Lower lobe of right lung (tissue), 2 donors: ENCODE results near the gene ST14. TPM values are rescaled to one million over a fixed set of nuclear protein-coding genes. Genes with fewer than 3 reads are reported as not detected.

Experiments
- ATAC-seq, 2 donors: fragments of 200-7000 bp; cut with Tn5 transposase; one replicate each; pipeline ENCODE4 v1.9.1; 2020 to 2022; ENCODE audit warnings: mild to moderate bottlenecking in 2 of 2, moderate library complexity in 2 of 2
- DNase-seq: peaks from one replicate; pipeline ENCODE4 v3.0.0-alpha.2; 2020
- H3K27ac ChIP-seq: fragments of 200-600 bp; one replicate; pipeline ENCODE4 v1.8.0; 2022
- H3K27me3 ChIP-seq: fragments of 200-600 bp; one replicate; pipeline ENCODE4 v1.8.0; 2022; ENCODE audit warnings: low read depth
- H3K36me3 ChIP-seq: fragments of 200-600 bp; one replicate; pipeline ENCODE4 v1.8.0; 2022; ENCODE audit warnings: mild to moderate bottlenecking
- H3K4me1 ChIP-seq: fragments of 200-600 bp; one replicate; pipeline ENCODE4 v1.8.0; 2022
- H3K4me3 ChIP-seq: fragments of 200-600 bp; one replicate; pipeline ENCODE4 v1.8.0; 2022; ENCODE audit warnings: mild to moderate bottlenecking
- H3K9me3 ChIP-seq: fragments of 200-600 bp; one replicate; pipeline ENCODE4 v1.8.0; 2022
- intact Hi-C: fragments of 100-400 bp; cut with DNase I; formaldehyde crosslinking; loops from one replicate; pipeline ENCODE4 v1.11.0; 2022
- total RNA-seq: library from RNA; stranded (reverse); fragmentation: NEBNext Ultra II Directional; extraction: Animal tissue kit (Norgen Biotek cat#: 25700); gene quantifications from one replicate; pipeline ENCODE4 v1.2.1, GENCODE V29; 2021
- TF ChIP-seq, protein P1 (sequence below): fragments of 200-600 bp; IDR thresholded peaks from one replicate; pipeline ENCODE4 v1.8.0; 2022; ENCODE audit warnings: antibody characterized with exemption, mild to moderate bottlenecking
- donor health status: DM: no; HTN: yes; CAD: no; lungs with severe emphysema.

The ST14 gene
- total RNA-seq, 1 donor from 2014 or later: 61.1 TPM

DNA sequence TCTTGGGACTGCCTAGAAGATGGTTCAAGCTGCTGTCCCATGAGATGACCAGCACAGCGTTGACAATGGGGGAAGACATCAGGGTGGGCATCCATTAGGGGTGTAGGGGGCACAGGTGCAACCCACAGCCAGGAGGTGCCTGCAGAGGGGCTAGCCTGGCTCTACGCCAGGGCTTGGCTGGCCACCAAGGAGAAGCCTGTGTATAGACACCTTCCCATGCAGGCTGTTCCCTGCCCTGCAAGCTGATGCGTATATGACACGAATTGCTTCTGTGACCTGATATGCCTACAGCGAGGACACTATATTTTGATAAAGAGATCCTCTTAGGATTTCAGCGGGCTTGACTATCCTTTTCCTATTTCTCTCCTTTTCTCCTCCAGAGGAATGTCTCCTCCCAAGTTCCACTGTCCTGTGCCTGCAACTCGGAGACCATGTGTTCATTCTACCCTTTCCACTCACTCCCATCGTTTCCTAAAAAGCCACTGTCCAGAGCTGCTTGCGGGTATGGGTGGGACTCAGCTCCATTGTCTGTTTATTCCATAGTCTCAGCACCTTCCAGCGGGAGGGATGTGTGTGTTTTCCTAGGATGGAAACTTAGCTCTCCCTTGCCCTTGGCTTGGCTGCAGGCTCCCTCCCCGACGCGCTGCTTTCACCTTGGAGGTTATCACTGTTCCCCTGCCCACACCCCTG lies 56.1 kb downstream of the ST14 start:
- Histone ChIP-seq H3K9me3 (no peaks in the 10 kb centered on the region), H3K4me3 (no peak overlapping the region), H3K27ac (no peak overlapping the region), H3K27me3 (no peaks in the 10 kb centered on the region), H3K36me3 (no peaks in the 10 kb centered on the region), H3K4me1 (peaks cover 9% of the 10 kb centered on the region)
- TF ChIP-seq, protein P1, sequence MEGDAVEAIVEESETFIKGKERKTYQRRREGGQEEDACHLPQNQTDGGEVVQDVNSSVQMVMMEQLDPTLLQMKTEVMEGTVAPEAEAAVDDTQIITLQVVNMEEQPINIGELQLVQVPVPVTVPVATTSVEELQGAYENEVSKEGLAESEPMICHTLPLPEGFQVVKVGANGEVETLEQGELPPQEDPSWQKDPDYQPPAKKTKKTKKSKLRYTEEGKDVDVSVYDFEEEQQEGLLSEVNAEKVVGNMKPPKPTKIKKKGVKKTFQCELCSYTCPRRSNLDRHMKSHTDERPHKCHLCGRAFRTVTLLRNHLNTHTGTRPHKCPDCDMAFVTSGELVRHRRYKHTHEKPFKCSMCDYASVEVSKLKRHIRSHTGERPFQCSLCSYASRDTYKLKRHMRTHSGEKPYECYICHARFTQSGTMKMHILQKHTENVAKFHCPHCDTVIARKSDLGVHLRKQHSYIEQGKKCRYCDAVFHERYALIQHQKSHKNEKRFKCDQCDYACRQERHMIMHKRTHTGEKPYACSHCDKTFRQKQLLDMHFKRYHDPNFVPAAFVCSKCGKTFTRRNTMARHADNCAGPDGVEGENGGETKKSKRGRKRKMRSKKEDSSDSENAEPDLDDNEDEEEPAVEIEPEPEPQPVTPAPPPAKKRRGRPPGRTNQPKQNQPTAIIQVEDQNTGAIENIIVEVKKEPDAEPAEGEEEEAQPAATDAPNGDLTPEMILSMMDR: no peak
- intact Hi-C loops: no loop called here
- ATAC-seq (no peak), DNase-seq (peak; percentile 42)

DNA sequence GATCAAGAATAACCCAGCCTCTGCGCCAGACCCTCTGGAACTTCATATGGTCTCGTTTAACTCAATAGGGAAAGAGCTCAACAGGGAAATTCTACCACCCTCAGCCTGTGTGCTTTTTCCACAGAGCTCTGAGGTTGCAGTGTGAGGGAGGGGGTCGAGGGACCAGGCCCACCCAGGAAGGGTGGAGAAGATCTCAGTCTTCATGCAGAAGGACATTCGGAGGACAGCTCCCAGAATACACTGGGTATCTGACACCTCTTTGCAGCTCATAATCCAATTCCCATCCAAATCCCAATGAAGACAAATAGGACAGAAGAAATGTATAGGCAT lies 56.6 kb downstream of the ST14 start:
- Histone ChIP-seq H3K4me3 (no peak overlapping the region), H3K27me3 (no peaks in the 10 kb centered on the region), H3K27ac (no peak overlapping the region), H3K4me1 (peaks cover 9% of the 10 kb centered on the region), H3K9me3 (no peaks in the 10 kb centered on the region), H3K36me3 (no peaks in the 10 kb centered on the region)
- ATAC-seq: no peak
- TF ChIP-seq, protein P1: no peak
- intact Hi-C loops: no loop called here
- no peak for DNase-seq

DNA sequence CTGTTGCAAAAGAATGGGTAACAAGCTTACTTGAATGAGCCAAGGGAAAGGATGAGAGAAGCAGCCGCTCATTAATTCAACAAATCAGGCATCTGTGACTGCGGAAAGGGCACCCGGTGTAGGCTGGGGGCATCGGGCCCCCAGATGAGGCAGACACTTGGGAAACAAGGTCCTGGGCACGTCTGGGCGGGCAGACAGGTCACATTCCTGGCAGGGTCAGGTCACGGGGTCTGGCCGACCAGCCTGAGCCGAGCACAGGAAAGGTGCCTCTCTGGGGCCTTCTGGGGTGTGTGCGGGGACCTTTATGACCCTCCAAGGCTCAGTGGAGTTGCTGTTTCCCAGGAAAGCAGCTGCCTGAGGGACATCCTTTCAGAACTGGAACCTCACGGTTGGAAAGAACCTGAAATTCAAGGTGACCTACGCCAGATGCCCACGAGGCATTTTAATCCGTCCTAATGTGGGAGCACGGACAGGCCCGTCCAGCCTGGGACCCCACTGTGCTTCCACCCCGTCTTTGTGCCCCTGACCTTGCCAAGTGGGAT lies 57.1 kb downstream of the ST14 start:
- DNase-seq: peak; percentile 37
- TF ChIP-seq, protein P1: no peak
- Histone ChIP-seq H3K4me3 (no peak overlapping the region), H3K27me3 (no peaks in the 10 kb centered on the region), H3K36me3 (no peaks in the 10 kb centered on the region), H3K27ac (no peak overlapping the region), H3K9me3 (no peaks in the 10 kb centered on the region), H3K4me1 (peaks cover 9% of the 10 kb centered on the region)
- no peak for ATAC-seq
- intact Hi-C loops: no loop called here

DNA sequence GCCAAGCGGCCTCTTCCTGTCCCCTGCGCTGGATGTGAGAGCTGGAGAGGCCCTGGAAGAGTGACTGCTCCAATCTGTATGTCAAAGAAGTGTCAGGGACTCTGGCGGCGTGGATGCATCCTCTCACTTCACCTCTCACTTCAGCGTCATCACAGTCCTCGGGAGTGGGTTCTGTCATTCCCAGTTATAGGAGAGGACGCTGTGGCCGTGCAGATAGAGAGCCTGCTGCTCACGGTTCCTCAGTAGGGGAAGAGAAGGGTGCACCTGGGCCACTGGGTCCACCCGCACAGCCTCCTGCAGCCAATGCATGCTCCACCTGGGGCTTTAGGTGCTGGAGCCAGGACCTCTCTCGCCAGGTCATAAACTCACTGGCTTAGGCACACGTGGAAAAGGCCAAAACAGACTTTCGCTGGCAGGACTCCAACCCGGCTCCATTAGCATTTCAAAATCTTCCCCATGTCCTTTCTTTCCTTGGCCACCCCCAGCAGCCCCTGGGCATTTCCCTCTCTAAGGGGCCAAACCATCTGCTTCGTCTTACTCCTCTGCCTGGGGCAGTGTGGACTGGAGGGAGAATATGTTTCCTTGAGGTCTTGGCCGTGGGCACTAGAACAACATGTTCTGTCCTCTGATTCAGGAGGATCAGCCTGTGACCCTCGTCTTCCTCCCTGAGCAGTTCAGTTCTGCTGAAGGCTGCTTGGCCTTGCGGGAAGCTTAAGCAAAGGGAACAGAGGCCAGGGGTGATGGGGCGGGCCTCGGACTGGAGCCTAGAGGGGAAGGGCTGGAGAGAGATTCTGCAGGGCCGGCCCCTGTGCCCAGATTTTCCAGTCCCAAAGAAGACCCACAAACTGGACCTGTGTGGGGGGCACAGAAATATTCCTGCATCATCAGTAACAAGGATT lies 57.8 kb downstream of the ST14 start:
- Histone ChIP-seq H3K27ac (no peak overlapping the region), H3K4me1 (peaks cover 9% of the 10 kb centered on the region), H3K36me3 (no peaks in the 10 kb centered on the region), H3K9me3 (no peaks in the 10 kb centered on the region), H3K27me3 (no peaks in the 10 kb centered on the region), H3K4me3 (no peak overlapping the region)
- intact Hi-C loops: no loop called here
- TF ChIP-seq, protein P1: no peak
- peak; percentile 28 for DNase-seq
- no peak for ATAC-seq

DNA sequence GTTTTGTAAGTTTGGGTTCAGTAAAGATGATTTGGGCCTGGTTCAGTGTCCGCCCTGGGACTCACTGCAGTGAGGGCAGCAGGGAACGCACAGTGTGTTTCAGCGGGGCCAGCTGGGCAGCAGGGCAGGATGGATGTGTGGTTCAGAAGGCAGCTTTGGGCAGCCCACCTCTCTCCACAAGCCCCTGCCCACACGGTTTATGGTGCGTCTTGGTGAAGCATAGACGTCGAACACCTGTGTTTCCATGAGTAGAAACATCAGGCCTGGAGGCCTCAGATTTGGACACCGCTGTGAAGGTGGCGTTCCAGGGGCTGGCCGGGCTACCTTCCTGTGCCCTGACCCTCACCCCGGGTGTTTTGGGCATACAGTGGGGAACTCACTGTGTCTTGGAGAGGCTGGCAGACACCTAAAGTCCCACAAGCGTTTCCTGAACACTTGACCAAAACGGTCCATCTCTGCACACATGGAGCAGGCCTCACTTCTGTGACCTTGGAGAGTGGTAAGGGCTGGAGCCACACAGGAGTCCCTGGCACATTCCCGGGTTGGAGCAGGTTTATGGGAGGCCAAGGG lies 59.0 kb downstream of the ST14 start:
- TF ChIP-seq, protein P1: no peak
- Histone ChIP-seq H3K4me1 (no peaks in the 10 kb centered on the region), H3K9me3 (no peaks in the 10 kb centered on the region), H3K36me3 (no peaks in the 10 kb centered on the region), H3K27ac (no peak overlapping the region), H3K4me3 (no peak overlapping the region), H3K27me3 (no peaks in the 10 kb centered on the region)
- ATAC-seq (no peak), DNase-seq (peak; percentile 28)
- intact Hi-C loops: no loop called here
